ENCODE data around the gene MDH1. TPM values are rescaled to one million over a fixed set of nuclear protein-coding genes. Genes with fewer than 3 reads are reported as not detected.

MDH1 gene
- total RNA-seq, 4 donors from 2014 or later, result 169 to 206 (median 182) TPM

DNA sequence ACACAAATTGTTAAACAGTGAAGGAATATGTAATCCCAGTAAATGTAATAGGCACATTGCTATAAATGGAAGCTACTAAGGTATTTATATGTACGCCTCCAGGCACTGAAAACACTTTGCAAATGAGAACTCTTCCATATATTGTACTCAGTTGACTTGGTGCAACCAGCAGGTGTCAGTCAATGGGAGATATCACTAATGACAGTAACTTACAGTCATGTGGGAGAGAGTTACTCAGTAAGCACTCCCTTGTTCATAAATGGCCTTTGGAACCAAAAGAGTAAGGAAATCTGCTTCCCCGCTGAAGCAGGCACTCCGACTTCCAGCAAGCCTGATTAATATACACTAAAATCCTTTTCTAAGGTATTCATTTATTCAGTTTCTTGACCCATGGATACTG is 5.9 kb downstream of the MDH1 start:
- Histone ChIP-seq H3K27me3 (no peaks in the 10 kb centered on the region), H3K9me3 (no peaks in the 10 kb centered on the region), H3K4me3 (no peak overlapping the region), H3K36me3 (peaks cover 4 to 57% (median 30%) of the 10 kb centered on the region in 4 donors), H3K4me1 (peaks cover 6 to 67% (median 58%) of the 10 kb centered on the region in 4 donors), H3K27ac (replicated peaks in 1 of 4) (no peak overlapping the region)
- 84% methylated on average over 3 of the region's 3 CpGs for WGBS
- intact Hi-C loops (cut with DNase I), result no loop called here
- no peak for TF ChIP-seq POLR2AphosphoS5 (IDR thresholded peaks at IDR 0.05)
- no peak for TF ChIP-seq EP300 (IDR thresholded peaks at IDR 0.05)
- TF ChIP-seq, protein P1, sequence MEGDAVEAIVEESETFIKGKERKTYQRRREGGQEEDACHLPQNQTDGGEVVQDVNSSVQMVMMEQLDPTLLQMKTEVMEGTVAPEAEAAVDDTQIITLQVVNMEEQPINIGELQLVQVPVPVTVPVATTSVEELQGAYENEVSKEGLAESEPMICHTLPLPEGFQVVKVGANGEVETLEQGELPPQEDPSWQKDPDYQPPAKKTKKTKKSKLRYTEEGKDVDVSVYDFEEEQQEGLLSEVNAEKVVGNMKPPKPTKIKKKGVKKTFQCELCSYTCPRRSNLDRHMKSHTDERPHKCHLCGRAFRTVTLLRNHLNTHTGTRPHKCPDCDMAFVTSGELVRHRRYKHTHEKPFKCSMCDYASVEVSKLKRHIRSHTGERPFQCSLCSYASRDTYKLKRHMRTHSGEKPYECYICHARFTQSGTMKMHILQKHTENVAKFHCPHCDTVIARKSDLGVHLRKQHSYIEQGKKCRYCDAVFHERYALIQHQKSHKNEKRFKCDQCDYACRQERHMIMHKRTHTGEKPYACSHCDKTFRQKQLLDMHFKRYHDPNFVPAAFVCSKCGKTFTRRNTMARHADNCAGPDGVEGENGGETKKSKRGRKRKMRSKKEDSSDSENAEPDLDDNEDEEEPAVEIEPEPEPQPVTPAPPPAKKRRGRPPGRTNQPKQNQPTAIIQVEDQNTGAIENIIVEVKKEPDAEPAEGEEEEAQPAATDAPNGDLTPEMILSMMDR (IDR thresholded peaks at IDR 0.05), result no peak
- no peak for TF ChIP-seq POLR2A (IDR thresholded peaks at IDR 0.05; ENCODE audit: low read depth)
- no peak for DNase-seq (ENCODE audit: extremely low spot score)

DNA sequence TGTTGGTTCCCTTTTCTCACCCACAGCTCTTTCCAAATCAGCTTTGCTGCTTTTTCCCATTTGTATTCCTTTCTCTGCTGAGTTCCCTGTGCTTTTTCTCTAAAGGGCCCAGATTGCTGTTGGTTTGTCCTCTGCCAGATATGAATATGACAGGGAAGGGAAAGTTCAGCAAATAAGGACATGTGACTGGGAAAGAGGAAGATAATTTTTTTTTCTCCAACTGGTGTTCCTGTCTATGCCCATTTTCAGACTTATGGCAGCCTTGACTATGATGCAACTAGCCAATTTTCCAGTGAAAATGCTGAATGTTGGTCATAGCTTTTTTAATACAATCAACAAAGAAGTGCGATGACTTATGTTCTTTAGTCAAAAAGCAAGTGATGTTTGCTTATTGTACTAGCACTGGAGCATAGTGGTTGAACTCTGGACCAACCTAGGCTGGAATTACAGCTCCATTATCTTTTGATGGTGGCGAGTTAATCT is 7.7 kb downstream of the MDH1 start:
- 93% methylated on average over 2 of the region's 2 CpGs for WGBS
- intact Hi-C loops (cut with DNase I), result no loop called here
- TF ChIP-seq POLR2AphosphoS5 (IDR thresholded peaks at IDR 0.05), result no peak
- no peak for TF ChIP-seq EP300 (IDR thresholded peaks at IDR 0.05)
- TF ChIP-seq, protein P1 (IDR thresholded peaks at IDR 0.05), result no peak
- TF ChIP-seq POLR2A (IDR thresholded peaks at IDR 0.05; ENCODE audit: low read depth), result no peak
- H3K9me3 ChIP-seq, result no peaks in the 10 kb centered on the region
- H3K36me3 ChIP-seq, result peaks cover 9 to 74% (median 45%) of the 10 kb centered on the region in 4 donors
- H3K4me1 ChIP-seq, result peaks cover 6 to 49% (median 40%) of the 10 kb centered on the region in 4 donors
- H3K4me3 ChIP-seq, result no peak overlapping the region
- DNase-seq (ENCODE audit: extremely low spot score), result no peak
- H3K27ac ChIP-seq (replicated peaks in 1 of 4), result no peak overlapping the region
- H3K27me3 ChIP-seq, result no peaks in the 10 kb centered on the region

DNA sequence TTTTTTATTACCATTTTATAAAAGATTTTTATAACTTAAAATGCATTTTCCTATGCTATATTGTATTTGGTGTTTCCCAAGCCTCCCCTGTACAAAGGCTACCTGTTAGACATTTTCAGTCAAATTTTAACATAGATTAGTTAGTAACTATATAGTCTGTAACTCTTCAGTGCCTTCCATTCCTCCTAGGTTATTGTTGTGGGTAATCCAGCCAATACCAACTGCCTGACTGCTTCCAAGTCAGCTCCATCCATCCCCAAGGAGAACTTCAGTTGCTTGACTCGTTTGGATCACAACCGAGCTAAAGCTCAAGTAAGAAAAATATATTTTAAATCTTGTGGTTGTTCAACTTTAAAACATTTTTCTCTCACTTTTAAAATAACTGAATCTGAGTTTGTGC is 10.2 kb downstream of the MDH1 start:
- Histone ChIP-seq H3K36me3 (peaks cover 19 to 91% (median 63%) of the 10 kb centered on the region in 4 donors), H3K9me3 (no peaks in the 10 kb centered on the region), H3K27ac (replicated peaks in 1 of 4) (no peak overlapping the region), H3K27me3 (no peaks in the 10 kb centered on the region), H3K4me1 (peaks cover 6 to 25% (median 15%) of the 10 kb centered on the region in 4 donors), H3K4me3 (no peak overlapping the region)
- WGBS, result 74% methylated on average over 2 of the region's 2 CpGs
- intact Hi-C loops (cut with DNase I), result no loop called here
- TF ChIP-seq EP300 (IDR thresholded peaks at IDR 0.05), result no peak
- no peak for TF ChIP-seq POLR2AphosphoS5 (IDR thresholded peaks at IDR 0.05)
- TF ChIP-seq POLR2A (IDR thresholded peaks at IDR 0.05; ENCODE audit: low read depth), result no peak
- TF ChIP-seq, protein P1 (IDR thresholded peaks at IDR 0.05), result no peak
- no peak for DNase-seq (ENCODE audit: extremely low spot score)

DNA sequence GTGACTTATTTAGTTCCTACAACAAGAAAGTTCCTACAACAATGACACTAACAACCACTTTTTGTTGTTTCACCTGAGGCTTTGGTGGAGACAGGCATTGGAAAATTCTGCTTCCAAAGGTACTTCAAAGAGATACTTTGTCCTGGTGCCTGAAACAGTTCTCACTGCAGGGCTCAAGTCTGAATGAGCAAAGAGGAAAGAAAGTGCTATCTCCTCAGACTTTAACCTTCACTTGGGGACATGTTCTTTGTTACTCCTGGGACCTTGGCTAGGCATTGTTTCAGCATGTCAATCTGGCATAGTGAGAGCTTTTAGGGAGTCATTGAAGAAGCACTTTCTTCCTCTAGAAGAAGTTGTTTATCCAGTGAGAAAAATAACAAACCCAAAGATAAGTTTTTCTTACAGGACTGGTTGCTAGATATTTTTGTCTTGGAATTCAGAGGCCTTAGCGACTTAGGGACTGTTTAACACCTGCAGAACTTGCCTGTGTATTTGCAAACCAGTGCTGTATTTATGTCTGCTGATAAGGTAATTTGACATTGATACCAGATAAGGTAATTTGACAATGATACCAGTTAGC is 12.2 kb downstream of the MDH1 start:
- intact Hi-C loops (cut with DNase I), result no loop called here
- WGBS, result 100% methylated on average over 1 of the region's 1 CpG
- peaks cover 5 to 7% (median 6%) of the 10 kb centered on the region in 4 donors for H3K4me1 ChIP-seq
- TF ChIP-seq POLR2AphosphoS5 (IDR thresholded peaks at IDR 0.05) (no peak), POLR2A (IDR thresholded peaks at IDR 0.05; ENCODE audit: low read depth) (no peak), EP300 (IDR thresholded peaks at IDR 0.05) (no peak)
- TF ChIP-seq, protein P1 (IDR thresholded peaks at IDR 0.05), result no peak
- H3K36me3 ChIP-seq, result peaks cover 34 to 94% (median 73%) of the 10 kb centered on the region in 4 donors
- H3K4me3 ChIP-seq, result no peak overlapping the region
- H3K9me3 ChIP-seq, result no peaks in the 10 kb centered on the region
- no peaks in the 10 kb centered on the region for H3K27me3 ChIP-seq
- DNase-seq (ENCODE audit: extremely low spot score), result no peak
- H3K27ac ChIP-seq (replicated peaks in 1 of 4), result no peak overlapping the region
